ENCODE data around the gene SEMA3G.

SEMA3G gene

DNA sequence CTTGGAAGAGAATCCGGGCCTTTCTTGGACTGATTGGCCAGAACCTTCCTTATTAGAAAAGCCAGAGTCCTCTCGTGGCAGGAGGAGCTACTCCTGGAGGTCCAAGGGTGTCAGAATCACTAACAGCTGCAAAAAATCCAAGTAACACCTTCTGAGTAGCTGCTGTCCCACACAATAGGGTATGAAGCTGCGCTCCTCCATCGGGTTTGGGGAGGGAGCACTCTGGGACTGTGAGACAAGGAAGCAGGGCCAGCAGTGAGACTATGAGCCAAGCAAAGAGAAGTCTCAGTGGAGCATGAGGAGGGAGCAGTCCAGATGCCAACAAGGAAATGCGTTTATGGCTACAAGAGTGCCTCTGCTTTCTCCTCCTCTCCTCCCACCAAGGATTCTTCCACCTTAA is 21.7 kb downstream of the SEMA3G start:
- no peak overlapping the region for H3K4me3 ChIP-seq (ENCODE audit: low read depth, low read length)
- no peak for DNase-seq (ENCODE audit: low read depth, low spot score)
- POLR2A ChIA-PET = no interaction called here
- TF ChIP-seq, protein P1, sequence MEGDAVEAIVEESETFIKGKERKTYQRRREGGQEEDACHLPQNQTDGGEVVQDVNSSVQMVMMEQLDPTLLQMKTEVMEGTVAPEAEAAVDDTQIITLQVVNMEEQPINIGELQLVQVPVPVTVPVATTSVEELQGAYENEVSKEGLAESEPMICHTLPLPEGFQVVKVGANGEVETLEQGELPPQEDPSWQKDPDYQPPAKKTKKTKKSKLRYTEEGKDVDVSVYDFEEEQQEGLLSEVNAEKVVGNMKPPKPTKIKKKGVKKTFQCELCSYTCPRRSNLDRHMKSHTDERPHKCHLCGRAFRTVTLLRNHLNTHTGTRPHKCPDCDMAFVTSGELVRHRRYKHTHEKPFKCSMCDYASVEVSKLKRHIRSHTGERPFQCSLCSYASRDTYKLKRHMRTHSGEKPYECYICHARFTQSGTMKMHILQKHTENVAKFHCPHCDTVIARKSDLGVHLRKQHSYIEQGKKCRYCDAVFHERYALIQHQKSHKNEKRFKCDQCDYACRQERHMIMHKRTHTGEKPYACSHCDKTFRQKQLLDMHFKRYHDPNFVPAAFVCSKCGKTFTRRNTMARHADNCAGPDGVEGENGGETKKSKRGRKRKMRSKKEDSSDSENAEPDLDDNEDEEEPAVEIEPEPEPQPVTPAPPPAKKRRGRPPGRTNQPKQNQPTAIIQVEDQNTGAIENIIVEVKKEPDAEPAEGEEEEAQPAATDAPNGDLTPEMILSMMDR (IDR thresholded peaks at IDR 0.05; ENCODE audit: insufficient read depth, low read length, missing control alignments) = no peak
- CTCF ChIA-PET = interaction anchor here (1.9 to 28.6 kb wide), 2 partner anchors 10 to 25 kb away, joined by 21 to 1004 read pairs; partner anchors contain the start of genes NISCH, SEMA3G and TNNC1

DNA sequence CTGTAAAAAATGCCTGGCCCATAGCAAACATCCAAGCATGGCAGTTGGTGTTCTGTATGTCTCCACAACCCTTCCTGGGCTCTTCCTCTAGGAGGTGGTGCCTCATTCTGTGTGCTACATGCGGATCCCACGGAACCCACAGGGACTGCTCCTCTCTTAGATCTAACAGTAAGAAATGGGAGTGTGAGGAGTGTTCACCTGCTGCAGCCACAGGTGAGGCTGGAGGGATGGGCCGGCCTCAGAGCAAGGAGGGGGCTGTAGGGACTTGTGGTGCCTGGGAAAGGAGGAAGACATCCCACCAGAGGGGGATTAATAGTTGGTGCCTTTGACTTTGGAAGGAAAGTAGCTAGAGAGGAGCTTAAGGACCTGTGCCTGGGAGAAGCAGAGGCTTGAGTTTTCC is 22.2 kb downstream of the SEMA3G start:
- H3K4me3 ChIP-seq (ENCODE audit: low read depth, low read length) = no peak overlapping the region
- TF ChIP-seq, protein P1 (IDR thresholded peaks at IDR 0.05; ENCODE audit: insufficient read depth, low read length, missing control alignments) = no peak
- no peak for DNase-seq (ENCODE audit: low read depth, low spot score)
- POLR2A ChIA-PET = no interaction called here
- CTCF ChIA-PET = interaction anchor here (1.9 to 28.6 kb wide), 2 partner anchors 9 to 25 kb away, joined by 21 to 1004 read pairs; partner anchors contain the start of genes NISCH, SEMA3G and TNNC1

DNA sequence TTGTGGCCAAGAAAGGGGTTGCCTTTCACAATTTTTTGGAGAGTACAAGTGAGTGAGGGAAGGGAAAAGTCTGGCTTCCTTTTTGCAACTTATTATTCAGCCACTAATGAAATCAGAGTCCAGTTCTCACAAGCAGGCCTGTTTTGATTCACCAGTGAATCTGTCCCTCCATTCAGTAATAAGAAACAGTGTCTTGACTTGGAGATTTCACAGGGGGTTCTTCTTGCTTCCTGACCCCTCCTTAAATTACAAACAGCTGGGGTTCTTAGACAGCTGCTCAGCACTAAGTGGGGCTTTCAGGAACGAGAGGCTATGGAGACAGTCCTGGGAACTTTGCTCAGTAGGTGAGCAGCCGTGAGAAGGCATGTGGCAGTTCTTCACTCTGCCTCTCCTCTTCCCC is 24.5 kb downstream of the SEMA3G start:
- CTCF ChIA-PET = interaction anchor here (0.6 to 28.6 kb wide), 6 partner anchors 8 to 281 kb away, joined by 3 to 1004 read pairs (median 8); partner anchors contain the start of genes NISCH, SEMA3G and TNNC1
- no peak for DNase-seq (ENCODE audit: low read depth, low spot score)
- no peak overlapping the region for H3K4me3 ChIP-seq (ENCODE audit: low read depth, low read length)
- TF ChIP-seq, protein P1 (IDR thresholded peaks at IDR 0.05; ENCODE audit: insufficient read depth, low read length, missing control alignments) = no peak
- POLR2A ChIA-PET = no interaction called here

DNA sequence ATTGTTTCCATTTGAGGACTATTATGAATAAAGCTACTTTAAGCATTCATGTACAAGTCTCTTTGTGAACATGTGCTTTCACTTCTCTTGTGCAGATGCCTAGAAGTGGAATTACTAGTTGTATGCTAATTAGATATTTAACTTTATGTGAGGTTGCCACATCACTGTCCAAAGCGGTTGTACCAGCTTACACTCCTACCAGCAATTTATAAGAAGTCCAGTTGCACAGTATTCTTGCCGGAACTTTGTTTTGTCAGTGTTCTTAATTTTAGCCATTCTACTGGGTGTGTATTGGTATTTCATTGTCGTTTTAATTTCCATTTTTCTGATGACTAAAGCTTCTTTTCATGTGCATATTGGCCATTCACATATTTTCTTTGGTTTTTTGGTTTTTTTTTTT is 29.1 kb downstream of the SEMA3G start:
- ChIA-PET CTCF (interaction anchor here (1.0 to 28.6 kb wide), 4 partner anchors 9 to 32 kb away, joined by 4 to 1004 read pairs (median 54); partner anchors contain the start of genes NISCH, SEMA3G and TNNC1), POLR2A (no interaction called here)
- no peak overlapping the region for H3K4me3 ChIP-seq (ENCODE audit: low read depth, low read length)
- no peak for DNase-seq (ENCODE audit: low read depth, low spot score)
- TF ChIP-seq, protein P1 (IDR thresholded peaks at IDR 0.05; ENCODE audit: insufficient read depth, low read length, missing control alignments) = no peak

DNA sequence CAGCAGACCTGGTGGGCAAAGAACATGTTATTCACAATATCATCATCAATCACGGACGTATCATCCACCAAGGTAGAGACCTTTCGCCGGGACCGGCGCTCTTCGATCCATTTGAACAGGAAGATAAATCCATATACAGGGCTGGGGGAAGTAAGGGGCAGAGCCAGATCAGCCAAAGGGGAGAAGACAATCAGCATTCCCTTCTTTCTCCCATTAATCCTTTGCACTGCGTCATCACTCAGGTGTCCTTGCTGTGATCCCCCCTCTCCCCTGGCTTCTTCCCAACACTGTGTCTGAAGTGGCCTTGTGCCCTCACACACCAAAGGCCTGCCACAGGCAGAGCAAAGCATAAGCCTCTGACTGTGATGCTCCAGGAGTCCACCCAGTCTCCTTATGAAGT is 36.4 kb downstream of the SEMA3G start:
- ChIA-PET POLR2A (no interaction called here), CTCF (interaction anchor here (2.8 kb wide), 1 partner anchor 39 kb away, joined by 12 read pairs; no protein-coding TSS in a partner anchor)
- TF ChIP-seq, protein P1 (IDR thresholded peaks at IDR 0.05; ENCODE audit: insufficient read depth, low read length, missing control alignments) = no peak
- H3K4me3 ChIP-seq (ENCODE audit: low read depth, low read length) = peak overlapping the region; percentile 95
- no peak for DNase-seq (ENCODE audit: low read depth, low spot score)

DNA sequence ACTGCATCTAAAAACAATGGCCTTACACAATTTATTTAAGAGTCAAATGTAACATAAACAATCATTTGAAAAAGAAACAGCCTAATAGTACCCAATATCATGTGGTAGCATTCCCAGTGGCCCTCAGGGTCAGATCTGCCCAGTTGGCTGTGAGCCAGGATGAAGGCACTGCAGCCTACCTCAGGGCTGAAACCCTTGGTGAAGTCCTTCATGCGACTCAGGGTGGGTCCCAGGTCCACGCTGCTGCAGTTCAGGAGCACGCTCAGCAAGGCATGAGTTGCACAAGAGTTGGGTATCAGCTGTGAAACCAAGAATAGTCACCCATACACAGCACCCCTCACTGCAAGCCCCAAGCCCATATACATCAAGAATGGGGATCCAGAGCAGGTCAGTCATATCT is 37.1 kb downstream of the SEMA3G start:
- H3K4me3 ChIP-seq (ENCODE audit: low read depth, low read length) = no peak overlapping the region; the same call in 1 of the 2 replicates
- POLR2A ChIA-PET = no interaction called here
- TF ChIP-seq, protein P1 (IDR thresholded peaks at IDR 0.05; ENCODE audit: insufficient read depth, low read length, missing control alignments) = no peak
- DNase-seq (ENCODE audit: low read depth, low spot score) = no peak
- CTCF ChIA-PET = interaction anchor here (2.8 kb wide), 1 partner anchor 39 kb away, joined by 12 read pairs; no protein-coding TSS in a partner anchor
